Superior temporal gyrus (tissue), 1 donor: ENCODE measurements around the gene GPC4.
"Not testable (repeated sequence)": the region's sequence is repeated elsewhere in the genome, so short reads cannot be mapped to it uniquely, and the experiment has no call there.

ENCODE experiments used
- DNase-seq: peaks from one replicate; pipeline ENCODE4 v3.0.0-alpha.2; 2016; ENCODE audit errors: extremely low spot score

GPC4 gene

DNA sequence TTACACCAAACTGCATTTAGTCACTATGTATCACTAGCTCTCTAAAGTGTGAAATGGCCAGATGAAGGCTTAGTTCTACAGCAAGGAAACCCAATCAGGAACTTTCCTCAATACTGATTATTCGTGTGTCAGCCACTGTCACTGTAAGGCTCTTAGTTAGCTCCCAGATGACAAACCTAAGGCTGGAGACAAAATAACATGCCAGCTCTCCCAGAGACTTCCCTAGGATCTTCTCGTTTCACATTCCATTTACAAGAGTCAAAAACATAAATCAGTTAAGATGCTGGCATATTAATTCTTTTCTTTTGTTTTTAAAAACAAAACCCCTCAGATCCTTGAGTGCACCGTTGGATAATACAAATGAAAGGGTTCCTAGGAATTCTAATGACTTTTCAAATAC, 109.0 kb downstream of the GPC4 start:
- DNase-seq: no peak

DNA sequence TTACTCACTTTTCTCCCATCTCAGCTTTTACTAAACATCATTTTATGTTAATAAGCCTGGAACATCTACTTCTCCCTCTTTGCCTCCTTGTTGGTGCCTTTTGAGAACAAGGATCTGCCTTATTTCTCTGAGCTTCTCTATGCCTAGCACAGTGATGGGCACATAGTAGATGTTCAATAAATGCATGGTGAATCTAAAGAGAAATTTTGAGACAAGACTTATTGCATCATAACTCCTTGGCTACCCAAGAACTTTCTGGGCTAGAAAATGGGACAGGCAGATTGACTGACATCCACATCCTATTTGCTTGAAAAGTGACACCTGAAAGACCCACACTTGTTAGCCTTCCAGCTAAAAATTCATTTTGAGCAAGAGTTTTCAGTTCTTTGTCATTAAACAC, 109.9 kb downstream of the GPC4 start:
- no peak for DNase-seq

- no peak for DNase-seq
Measured at GRCh38 chrX:133302775-133303445, 112.4 kb downstream of the GPC4 start.

DNA sequence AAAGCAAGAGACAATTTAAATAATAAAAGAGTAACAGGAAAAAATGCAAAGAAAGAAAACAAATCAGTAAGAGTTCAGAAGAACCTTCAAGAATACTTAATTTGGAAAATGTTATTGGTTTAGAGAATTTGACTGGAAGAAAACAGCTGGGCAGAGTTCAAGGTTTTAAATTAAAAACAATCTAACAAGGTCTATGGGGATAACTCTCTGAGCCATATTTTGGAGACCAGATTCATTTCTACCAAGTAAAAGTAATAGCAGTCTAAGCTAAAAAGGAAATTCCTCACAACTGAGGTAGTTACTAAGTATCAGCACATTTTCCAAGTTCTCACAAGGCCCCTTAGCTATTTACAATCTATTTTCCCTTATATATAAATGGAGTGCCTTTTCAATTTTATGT, 114.7 kb downstream of the GPC4 start:
- DNase-seq: no peak

DNA sequence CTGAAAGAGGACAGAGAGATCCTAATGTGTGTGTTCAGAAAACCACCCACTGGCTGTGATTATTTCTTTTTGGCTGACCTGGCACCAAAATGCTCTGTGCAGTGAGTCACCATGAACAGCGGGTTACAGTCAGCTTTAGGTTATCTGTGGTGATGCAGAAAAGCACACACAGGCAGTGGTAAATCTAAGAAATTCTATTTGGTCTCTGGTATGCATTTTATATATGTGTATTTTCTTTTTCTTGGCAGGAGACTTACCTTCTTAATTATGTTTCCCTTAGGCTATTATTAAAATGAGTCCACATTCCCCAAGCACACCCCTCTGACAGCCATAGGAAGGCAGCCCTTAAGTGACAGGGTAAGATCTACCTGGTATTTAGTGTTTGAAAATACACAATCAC, 118.0 kb downstream of the GPC4 start:
- no peak for DNase-seq

DNA sequence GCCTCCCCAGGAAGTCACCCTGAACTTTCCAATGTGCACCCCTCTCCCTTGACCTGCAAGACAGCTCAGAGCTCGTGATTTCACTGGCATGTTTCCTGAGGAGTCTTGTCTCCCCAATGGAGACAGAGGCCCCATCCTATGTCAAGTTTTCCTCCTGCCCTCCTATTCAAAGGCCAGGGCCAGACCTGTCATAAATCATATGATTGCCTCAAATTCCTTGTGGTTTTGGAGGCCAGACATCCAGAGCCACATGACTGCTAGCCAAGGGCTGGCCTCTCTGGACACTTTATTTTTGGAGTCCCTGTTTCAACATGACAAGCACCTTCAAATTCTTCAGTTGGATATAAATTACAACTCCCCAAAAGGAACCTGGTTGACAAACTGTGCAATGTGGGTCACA, 121.2 kb downstream of the GPC4 start:
- no peak for DNase-seq

DNA sequence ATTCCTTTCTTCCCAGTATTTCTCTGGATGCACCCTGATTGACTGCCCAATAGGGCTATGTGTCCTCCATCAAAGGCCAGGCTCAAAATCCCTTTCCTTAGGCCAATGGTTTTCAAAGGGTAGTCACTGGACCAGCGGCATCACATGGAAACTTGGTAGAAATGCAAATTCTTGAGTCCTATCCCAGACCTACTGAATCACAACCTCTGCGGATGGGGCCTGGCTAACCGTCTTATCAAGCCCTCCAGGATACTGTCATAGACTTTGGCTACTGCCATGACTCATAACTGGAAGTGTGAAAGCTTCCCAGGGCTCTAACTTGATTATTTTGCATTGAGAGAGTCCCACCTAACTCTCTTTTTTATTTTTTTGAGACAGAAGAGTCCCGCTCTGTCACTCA, 125.2 kb downstream of the GPC4 start:
- no peak for DNase-seq

GRCh38 chrX:133287860-133288259, 127.4 kb downstream of the GPC4 start:
- DNase-seq: no peak

GRCh38 chrX:133285341-133285740, 129.9 kb downstream of the GPC4 start:
- DNase-seq: no peak

- DNase-seq: not testable (repeated sequence)
Measured at GRCh38 chrX:133279112-133279730, 136.1 kb downstream of the GPC4 start.

- DNase-seq: no peak
Measured at GRCh38 chrX:133273180-133273579, 142.1 kb downstream of the GPC4 start.

- no peak for DNase-seq
Measured at GRCh38 chrX:133269168-133269567, 146.1 kb downstream of the GPC4 start.

DNA sequence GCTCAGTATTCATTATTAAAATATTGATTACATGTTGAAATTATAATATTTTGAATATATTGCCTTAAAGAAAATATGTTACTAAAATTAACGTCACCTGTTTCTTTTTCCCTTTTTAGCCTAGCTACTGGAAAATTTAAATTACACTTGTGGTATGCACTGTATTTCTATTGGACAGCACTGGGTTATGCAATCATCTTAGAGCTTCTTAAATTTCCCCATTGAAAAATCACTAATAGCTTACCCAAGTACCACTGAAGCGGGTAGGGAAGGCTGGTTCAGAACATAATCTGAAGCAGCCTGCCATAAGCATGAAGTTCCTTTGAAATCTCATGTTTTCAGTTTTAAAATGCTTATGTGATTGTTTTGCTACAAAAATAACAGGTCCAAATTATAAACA, 147.7 kb downstream of the GPC4 start:
- no peak for DNase-seq

- DNase-seq: no peak
Measured at GRCh38 chrX:133265331-133265730, 150.0 kb downstream of the GPC4 start.

DNA sequence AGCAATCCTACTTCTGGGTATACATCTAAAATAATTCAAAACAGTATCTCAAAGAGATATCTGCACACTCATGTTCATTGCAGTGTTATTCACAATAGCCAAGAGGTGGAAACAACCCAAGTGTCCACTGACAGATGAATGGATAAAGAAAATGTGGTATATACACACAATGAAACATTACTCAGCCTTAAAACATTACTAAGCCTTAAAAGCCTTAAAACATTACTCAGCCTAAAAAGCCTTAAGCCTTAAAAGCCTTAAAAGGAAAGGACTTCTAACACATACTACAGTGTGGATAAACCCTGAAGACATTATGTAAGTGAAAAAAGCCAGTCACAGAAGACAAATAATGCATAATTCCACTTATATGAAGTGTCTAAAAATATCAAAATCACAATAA, 156.8 kb downstream of the GPC4 start:
- DNase-seq: no peak

DNA sequence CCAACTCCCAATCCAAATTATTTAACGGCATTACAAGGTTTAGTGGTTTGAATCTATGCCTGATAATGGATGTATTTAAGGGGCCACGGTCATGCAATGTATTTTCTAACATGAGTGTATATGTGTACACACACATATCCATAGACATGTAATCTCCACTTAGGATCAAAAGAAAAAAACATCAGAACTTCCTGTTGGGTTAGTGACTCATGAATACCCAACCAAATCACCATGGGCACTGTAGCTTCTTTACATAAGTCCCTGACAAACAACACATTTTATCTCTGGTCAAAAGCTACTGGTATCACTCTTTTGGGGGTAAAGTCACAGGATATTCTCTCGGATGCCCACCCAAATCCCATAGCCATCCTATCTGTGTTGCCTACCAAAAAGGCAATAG, 160.6 kb downstream of the GPC4 start:
- DNase-seq: no peak

GRCh38 chrX:133251204-133251603, 164.1 kb downstream of the GPC4 start:
- no peak for DNase-seq

GRCh38 chrX:133250184-133251100, 164.8 kb downstream of the GPC4 start:
- DNase-seq: no peak
